HepG2 (cell line): ENCODE results near the gene ARVCF. TPM values are rescaled to one million over a fixed set of nuclear protein-coding genes. Genes with fewer than 3 reads are reported as not detected.

Experiments used
- ATAC-seq: fragments of 200-7000 bp; cut with Tn5 transposase; 3 replicates; pipeline ENCODE4 v1.9.1; 2020; ENCODE audit warnings: mild to moderate bottlenecking, moderate library complexity
- BruUV-seq: library from RNA; stranded (reverse); fragments of 400-500 nt; replicated peaks from 2 replicates; lab custom pipeline; 2021; lab: Mats Ljungman, UMichigan
- CTCF ChIA-PET: fragments of 300-600 bp; formaldehyde crosslinking; extraction: SDS; loops from one replicate; lab custom pipeline; 2021; ENCODE audit warnings: low total read pairs, inconsistent platforms, low intra/inter-chr PET ratio; lab: Yijun Ruan, JAX
- POLR2A ChIA-PET: fragments of 350-600 bp; sonication (Branson Sonifier 250); formaldehyde crosslinking; loops from one replicate; lab custom pipeline; 2020; ENCODE audit warnings: antibody characterized with exemption, inconsistent platforms; lab: Yijun Ruan, JAX
- DNase-seq: peaks from one replicate; pipeline ENCODE4 v3.0.0-alpha.2; 2015; ENCODE audit warnings: low spot score
- FAIRE-seq: peaks from 3 replicates; lab custom pipeline; 2011; peaks lifted over from hg19 to GRCh38; lab: Jason Lieb, UNC
- H2AFZ ChIP-seq: one replicate; pipeline ENCODE4 v1.6.1; 2011; ENCODE audit warnings: low read length, inconsistent platforms
- H3K27ac ChIP-seq: fragments of 300-600 bp; 3 replicates; pipeline ENCODE4 v1.8.0; 2011; ENCODE audit warnings: mixed run types, mild to moderate bottlenecking, mixed read lengths, low read length, inconsistent platforms; ENCODE audit not compliant: insufficient read depth; ENCODE audit errors: extremely low read length
- H3K27me3 ChIP-seq, 2 experiments: fragments of 200-600 bp in 1 of 2; 2 replicates in 1 of 2; 3 replicates in 1 of 2; pipeline versions ENCODE4 v1.6.0 to v1.8.0; 2011; ENCODE audit warnings: low read length in 2 of 2, mild to moderate bottlenecking in 2 of 2, moderate library complexity in 2 of 2, inconsistent platforms in 1 of 2; ENCODE audit not compliant: insufficient read depth in 2 of 2, control insufficient read depth in 1 of 2
- H3K36me3 ChIP-seq, 2 experiments: fragments of 200-600 bp in 1 of 2; replicated peaks in 1 of 2; 2 replicates in 1 of 2; 3 replicates in 1 of 2; pipeline versions ENCODE4 v1.5.1 to v1.8.0; 2011; ENCODE audit warnings: low read length in 2 of 2, inconsistent platforms in 1 of 2; ENCODE audit not compliant: insufficient read depth in 2 of 2, control insufficient read depth in 1 of 2
- H3K4me1 ChIP-seq: 2 replicates; pipeline ENCODE4 v1.5.1; 2012; ENCODE audit warnings: low read length, inconsistent platforms; ENCODE audit not compliant: insufficient read depth
- H3K4me2 ChIP-seq: 2 replicates; pipeline ENCODE4 v1.6.0; 2011; ENCODE audit warnings: low read depth, low read length, inconsistent platforms
- H3K4me3 ChIP-seq, 3 experiments: fragments of 200-600 bp in 1 of 3; sonication (generic), shearing (Covaris generic) in 1 of 3; replicated peaks in 1 of 3; 2 replicates each; pipeline ENCODE4 v1.5.1; 2011 to 2016; ENCODE audit warnings: low read length in 3 of 3, inconsistent platforms in 2 of 3, low read depth in 2 of 3, mild to moderate bottlenecking in 2 of 3, control low read depth in 1 of 3, mixed read lengths in 1 of 3; ENCODE audit not compliant: insufficient read depth in 1 of 3
- H3K79me2 ChIP-seq: one replicate; pipeline ENCODE4 v1.6.1; 2011; ENCODE audit warnings: low read length, inconsistent platforms; ENCODE audit not compliant: insufficient read depth
- H3K9ac ChIP-seq: 2 replicates; pipeline ENCODE4 v1.6.0; 2011; ENCODE audit warnings: mild to moderate bottlenecking, low read depth, low read length, inconsistent platforms; ENCODE audit not compliant: insufficient read depth
- H3K9me3 ChIP-seq: 2 replicates; pipeline ENCODE4 v1.5.1; 2012; ENCODE audit warnings: mild to moderate bottlenecking, low read length
- H4K20me1 ChIP-seq: 2 replicates; pipeline ENCODE4 v1.6.0; 2011; ENCODE audit warnings: inconsistent platforms, mild to moderate bottlenecking, low read length, moderate library complexity; ENCODE audit not compliant: insufficient read depth
- ATF7-NPFF ChIP-seq: sonication (generic); formaldehyde crosslinking; IDR thresholded peaks from 2 replicates; pipeline ENCODE4 v1.8.1; 2023; ENCODE audit warnings: mild to moderate bottlenecking, low read depth, missing genetic modification reagents, moderate library complexity
- ETV5 ChIP-seq: IDR thresholded peaks from 2 replicates; pipeline ENCODE4 v1.6.1; 2018; ENCODE audit warnings: missing biosample characterization, missing genetic modification reagents, inconsistent platforms, borderline replicate concordance
- GMEB2 ChIP-seq: IDR thresholded peaks from 2 replicates; pipeline ENCODE4 v1.6.1; 2016; ENCODE audit warnings: missing biosample characterization, missing genetic modification reagents, low read depth
- HNF4A ChIP-seq: sonication (generic); formaldehyde crosslinking; IDR thresholded peaks from 2 replicates; pipeline ENCODE4 v1.4.0; 2020; ENCODE audit warnings: missing genetic modification reagents
- IKZF4 ChIP-seq: sonication (generic); formaldehyde crosslinking; IDR thresholded peaks from 2 replicates; pipeline ENCODE4 v1.5.1; 2020; ENCODE audit warnings: borderline replicate concordance, mild to moderate bottlenecking, low read depth, missing genetic modification reagents; ENCODE audit errors: not compliant biosample characterization
- MIER2 ChIP-seq: IDR thresholded peaks from 2 replicates; pipeline ENCODE4 v1.6.1; 2016; ENCODE audit warnings: missing biosample characterization, missing genetic modification reagents
- NFE2L2 ChIP-seq: fragments of 150-350 bp; IDR thresholded peaks from 2 replicates; pipeline ENCODE4 v1.6.1; 2014; ENCODE audit warnings: low read length
- NFIB ChIP-seq: sonication (generic); formaldehyde crosslinking; IDR thresholded peaks from 2 replicates; pipeline ENCODE4 v1.9.0; 2021; ENCODE audit warnings: missing genetic modification reagents, mild to moderate bottlenecking, borderline replicate concordance
- NKX3-1 ChIP-seq: sonication (generic); formaldehyde crosslinking; IDR thresholded peaks from 2 replicates; pipeline ENCODE4 v1.5.0; 2020; ENCODE audit warnings: missing genetic modification reagents
- PAWR ChIP-seq: sonication (generic); formaldehyde crosslinking; IDR thresholded peaks from 2 replicates; pipeline ENCODE4 v1.4.0; 2020; ENCODE audit warnings: missing genetic modification reagents, mild to moderate bottlenecking, borderline replicate concordance
- RBM22 ChIP-seq: fragments of 200-400 bp; formaldehyde crosslinking; optimal IDR thresholded peaks from 2 replicates; pipeline ENCODE3; 2017; ENCODE audit warnings: mild to moderate bottlenecking, low read length, moderate library complexity
- RXRA ChIP-seq: sonication (generic); formaldehyde crosslinking; IDR thresholded peaks from 2 replicates; pipeline ENCODE4 v1.5.1; 2020; ENCODE audit warnings: missing genetic modification reagents
- TSC22D2 ChIP-seq: sonication (generic); formaldehyde crosslinking; IDR thresholded peaks from 2 replicates; pipeline ENCODE4 v1.5.1; 2020; ENCODE audit warnings: missing genetic modification reagents, mild to moderate bottlenecking, borderline replicate concordance
- YEATS4 ChIP-seq: sonication (generic); formaldehyde crosslinking; IDR thresholded peaks from 2 replicates; pipeline ENCODE4 v1.4.0; 2020; ENCODE audit warnings: missing genetic modification reagents, borderline replicate concordance
- ZC3H4 ChIP-seq: sonication (generic); formaldehyde crosslinking; IDR thresholded peaks from 2 replicates; pipeline ENCODE4 v1.4.0; 2020; ENCODE audit warnings: missing genetic modification reagents, borderline replicate concordance
- ZFYVE20 ChIP-seq: sonication (generic); formaldehyde crosslinking; IDR thresholded peaks from 2 replicates; pipeline ENCODE4 v1.8.0; 2023; ENCODE audit warnings: low read depth, mild to moderate bottlenecking, moderate library complexity, missing genetic modification reagents, borderline replicate concordance
- ZNF136 ChIP-seq: sonication (generic); formaldehyde crosslinking; IDR thresholded peaks from 2 replicates; pipeline ENCODE4 v1.8.1; 2022; ENCODE audit warnings: low read depth, mild to moderate bottlenecking, moderate library complexity, missing genetic modification reagents
- ZNF18 ChIP-seq: sonication (generic); formaldehyde crosslinking; IDR thresholded peaks from 2 replicates; pipeline ENCODE4 v1.8.0; 2022; ENCODE audit warnings: mild to moderate bottlenecking, missing genetic modification reagents; ENCODE audit not compliant: insufficient replicate concordance
- ZNF224 ChIP-seq: sonication (generic); formaldehyde crosslinking; IDR thresholded peaks from 2 replicates; pipeline ENCODE4 v1.5.0; 2020; ENCODE audit warnings: mild to moderate bottlenecking, missing genetic modification reagents
- ZNF558 ChIP-seq: sonication (generic); formaldehyde crosslinking; IDR thresholded peaks from 2 replicates; pipeline ENCODE4 v1.9.0; 2022; ENCODE audit warnings: mild to moderate bottlenecking, missing genetic modification reagents, borderline replicate concordance
- ZNF775 ChIP-seq: sonication (generic); formaldehyde crosslinking; IDR thresholded peaks from 2 replicates; pipeline ENCODE4 v1.4.0; 2020; ENCODE audit warnings: missing genetic modification reagents, mild to moderate bottlenecking, moderate library complexity, borderline replicate concordance
- WGBS: methylation state at CpG from one replicate; pipeline ENCODE4 v1.1.6; 2017; ENCODE audit warnings: low lambda C conversion rate; 5-methylcytosine and 5-hydroxymethylcytosine counted together
- in situ Hi-C: cut with HindIII; loops from 2 replicates; pipeline ENCODE4 v1.10.0; 2017; ENCODE audit warnings: low pct_unique_long_range_greater_than_20kb; ENCODE audit not compliant: extremely low pct_ligation_motif_present
- intact Hi-C: fragments of 100-400 bp; cut with micrococcal nuclease; formaldehyde crosslinking; loops from one replicate; pipeline ENCODE4 v1.10.0; 2022; ENCODE audit not compliant: unreplicated experiment
- polyA plus RNA-seq, 8 experiments: library from polyadenylated mRNA; depleted of rRNA in 3 of 8; stranded (reverse) in 7 of 8; unstranded in 1 of 8; fragments of >200 nt; fragmentation: Illumina TruSeq in 4 of 8; extraction: Trizol in 4 of 8; gene quantifications; 2 replicates each; pipeline versions ENCODE4 v1.2.1 to v1.2.3, GENCODE V29; 2011 to 2016; ENCODE audit warnings: low read depth in 4 of 8, missing spikeins in 1 of 8, mixed read lengths in 1 of 8; ENCODE audit not compliant: insufficient read depth in 1 of 8
- total RNA-seq, 5 experiments: library from RNA; depleted of rRNA; stranded (reverse); fragments of >200 nt; fragmentation: Illumina TruSeq; extraction: Trizol; gene quantifications; 2 replicates each; pipeline ENCODE4 v1.2.3, GENCODE V29; 2016; ENCODE audit warnings: low read depth in 1 of 5

Gene ARVCF
- total and polyA plus RNA-seq, 2 of the 13 experiments (the other 11 are each of a cell fraction or from before 2014, with no cell fraction given) = 16.4 to 17.7 TPM

- ChIA-PET CTCF (no interaction called here), POLR2A (interaction anchor here (1.5 kb wide), 1 partner anchor 10 kb away, joined by 5 read pairs; no protein-coding TSS in a partner anchor)
- peaks cover 4 to 18% of the 10 kb centered on the region in 2 experiments; a peak in 3 of 5 replicates for H3K36me3 ChIP-seq
- H3K27ac ChIP-seq = peak overlapping the region; percentile 99
- peaks cover 12% of the 10 kb centered on the region for H3K79me2 ChIP-seq
- H3K9me3 ChIP-seq = no peaks in the 10 kb centered on the region
- peak overlapping the region in 1 of 3 experiments; percentile 83; a peak in 4 of 6 replicates for H3K4me3 ChIP-seq
- no peak for DNase-seq
- intact Hi-C loops = no loop called here
- peak overlapping the region; percentile 75 for H3K9ac ChIP-seq
- no peaks in the 10 kb centered on the region for H3K27me3 ChIP-seq
- no peaks in the 10 kb centered on the region for H4K20me1 ChIP-seq
- 40% methylated on average over 6 of the region's 12 CpGs for WGBS
- no peak for FAIRE-seq
- peak overlapping the region; percentile 100 for H3K4me2 ChIP-seq
- H3K4me1 ChIP-seq = peaks cover 65% of the 10 kb centered on the region
- H2AFZ ChIP-seq = no peak overlapping the region
- ATAC-seq = no peak
- BruUV-seq = no TSS peak
- in situ Hi-C loops = no loop called here
- TF ChIP-seq HNF4A (peak; percentile 10), RXRA (no peak; the same call in 1 of the 2 replicates), RBM22 (peak; percentile 14), ATF7-NPFF (CRISPR knock-in tag) (no peak), ZC3H4 (CRISPR knock-in tag) (peak; percentile 76), ZNF136 (CRISPR knock-in tag) (no peak), IKZF4 (no peak), YEATS4 (CRISPR knock-in tag) (no peak), ZFYVE20 (CRISPR knock-in tag) (no peak), ZNF18 (peak; percentile 50), NFE2L2 (no peak), PAWR (CRISPR knock-in tag) (no peak), ZNF775 (CRISPR knock-in tag) (no peak), MIER2 (CRISPR knock-in tag) (no peak), ETV5 (0 out of 2 replicates have a peak, but pooled peaks have one; percentile 27), ZNF224 (CRISPR knock-in tag) (no peak), NFIB (CRISPR knock-in tag) (no peak), TSC22D2 (CRISPR knock-in tag) (no peak), ZNF558 (no peak), NKX3-1 (CRISPR knock-in tag) (no peak), GMEB2 (no peak)
These were observed 56.0 kb downstream of the ARVCF start for GRCh38 chr22:19960491-19961200.
